HUES64 (cell line): ENCODE measurements around the gene DUSP21.
"Not testable (repeated sequence)": the region's sequence is repeated elsewhere in the genome, so short reads cannot be mapped to it uniquely, and the experiment has no call there.

Experiments used
- H3K27ac ChIP-seq: 2 replicates; pipeline ENCODE4 v1.7.0; 2013; ENCODE audit warnings: low read depth, low read length, inconsistent platforms
- H3K27me3 ChIP-seq: 2 replicates; pipeline ENCODE4 v1.6.1; 2013; ENCODE audit warnings: mild to moderate bottlenecking, low read length; ENCODE audit not compliant: insufficient read depth
- H3K36me3 ChIP-seq: 2 replicates; pipeline ENCODE4 v1.6.1; 2013; ENCODE audit warnings: mild to moderate bottlenecking, low read length; ENCODE audit not compliant: insufficient read depth
- H3K4me1 ChIP-seq: 2 replicates; pipeline ENCODE4 v1.6.1; 2013; ENCODE audit warnings: mild to moderate bottlenecking, low read length, moderate library complexity; ENCODE audit not compliant: insufficient read depth
- H3K4me3 ChIP-seq: 2 replicates; pipeline ENCODE4 v1.5.1; 2013; ENCODE audit warnings: mild to moderate bottlenecking, low read length, moderate library complexity
- H3K9ac ChIP-seq: 2 replicates; pipeline ENCODE4 v1.6.1; 2013; ENCODE audit warnings: mild to moderate bottlenecking, low read depth, low read length
- H3K9me3 ChIP-seq: 2 replicates; pipeline ENCODE4 v1.6.1; 2013; ENCODE audit warnings: low read depth, low read length; ENCODE audit not compliant: insufficient read depth
- WGBS: fragments of 150-250, 120-280 bp; methylation state at CpG from one replicate; pipeline ENCODE4 v1.1.7; 2013; ENCODE audit warnings: missing lambda C conversion rate; 5-methylcytosine and 5-hydroxymethylcytosine counted together

The DUSP21 gene

DNA sequence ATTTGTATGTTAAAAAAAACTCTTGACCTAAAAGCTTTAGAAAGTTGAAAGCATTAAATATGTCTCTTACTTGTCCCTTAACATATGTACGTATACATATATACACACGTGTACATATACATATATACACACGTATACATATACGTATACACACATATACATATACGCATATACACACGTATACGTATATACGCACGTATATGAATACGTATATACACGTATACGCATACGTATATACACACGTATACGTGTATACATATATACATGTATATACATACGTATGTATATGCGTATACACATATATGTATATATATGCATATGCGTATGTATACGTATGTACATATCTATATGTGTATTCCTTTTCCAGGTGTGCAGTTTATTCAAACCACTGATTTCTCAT, 32.9 kb downstream of the DUSP21 start:
- no peak overlapping the region for H3K9ac ChIP-seq
- H3K27me3 ChIP-seq, result no peaks in the 10 kb centered on the region
- H3K27ac ChIP-seq, result no peak overlapping the region
- H3K4me1 ChIP-seq, result no peaks in the 10 kb centered on the region
- H3K36me3 ChIP-seq, result peaks cover 3% of the 10 kb centered on the region; the same call in 1 of the 2 replicates
- no peak overlapping the region for H3K4me3 ChIP-seq
- H3K9me3 ChIP-seq, result no peaks in the 10 kb centered on the region
- 94% methylated on average over 10 of the region's 19 CpGs for WGBS

DNA sequence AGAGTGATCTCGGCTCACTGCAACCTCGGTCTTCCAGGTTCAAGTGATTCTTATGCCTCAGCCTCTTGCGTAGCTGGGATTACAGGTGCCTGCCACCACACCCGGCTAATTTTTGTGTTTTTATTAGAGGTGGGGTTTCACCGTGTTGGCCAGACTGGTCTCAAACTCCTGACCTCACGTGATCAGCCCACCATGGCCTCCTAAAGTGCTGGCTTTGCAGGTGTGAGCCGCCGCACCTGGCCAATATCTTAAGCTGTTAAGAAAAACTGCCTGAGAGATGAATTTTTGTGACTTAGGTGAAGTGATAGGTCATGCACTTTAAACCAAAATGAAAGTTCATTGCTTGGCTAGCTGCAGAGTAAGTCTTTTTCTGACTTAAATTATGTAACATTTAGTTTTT, 35.0 kb downstream of the DUSP21 start:
- H3K27me3 ChIP-seq, result no peaks in the 10 kb centered on the region
- 95% methylated on average over 8 of the region's 8 CpGs for WGBS
- peaks cover 3% of the 10 kb centered on the region; the same call in 1 of the 2 replicates for H3K36me3 ChIP-seq
- no peak overlapping the region for H3K4me3 ChIP-seq
- no peak overlapping the region for H3K9ac ChIP-seq
- no peak overlapping the region for H3K27ac ChIP-seq
- H3K9me3 ChIP-seq, result no peaks in the 10 kb centered on the region
- no peaks in the 10 kb centered on the region for H3K4me1 ChIP-seq

DNA sequence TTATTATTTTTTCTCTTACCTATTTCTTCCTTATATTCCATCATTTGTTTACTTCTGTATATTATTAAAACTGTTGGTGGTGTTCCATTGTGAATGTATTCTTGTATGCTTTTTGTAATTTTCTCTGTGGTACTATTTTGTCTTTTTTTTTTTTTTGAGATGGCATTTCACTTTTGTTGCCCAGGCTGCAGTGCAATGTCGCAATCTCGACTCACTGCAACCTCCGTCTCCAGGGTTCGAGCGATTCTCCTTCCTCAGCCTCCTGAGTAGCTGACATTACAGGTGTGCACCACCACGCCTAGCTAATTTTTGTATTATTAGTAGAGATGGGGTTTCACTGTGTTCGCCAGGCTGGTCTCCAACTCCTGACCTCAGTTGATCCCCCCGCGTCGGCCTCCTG, 37.7 kb downstream of the DUSP21 start:
- Histone ChIP-seq H3K27me3 (no peaks in the 10 kb centered on the region), H3K9me3 (no peaks in the 10 kb centered on the region), H3K4me1 (no peaks in the 10 kb centered on the region), H3K36me3 (peaks cover 3% of the 10 kb centered on the region; the same call in 1 of the 2 replicates), H3K9ac (no peak overlapping the region), H3K4me3 (no peak overlapping the region), H3K27ac (no peak overlapping the region)
- WGBS, result 94% methylated on average over 10 of the region's 10 CpGs

DNA sequence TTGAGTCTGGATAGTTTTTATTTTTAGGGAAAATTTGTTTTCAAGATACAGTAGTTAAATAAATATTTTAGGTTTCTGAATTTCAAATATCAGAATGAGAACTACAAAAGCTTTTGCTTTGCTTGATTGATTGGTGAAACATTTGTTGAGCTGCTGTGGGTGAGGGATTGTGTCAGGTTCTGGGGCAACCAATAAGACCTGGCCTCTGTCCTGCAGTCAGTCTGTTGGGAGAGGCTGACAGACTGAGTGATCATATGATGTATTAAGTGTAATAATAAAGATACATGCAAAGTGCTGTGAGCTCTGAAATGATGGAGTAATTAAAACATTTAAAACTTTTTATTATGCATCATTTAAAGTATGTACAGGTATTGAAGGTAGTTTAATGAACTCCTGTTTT, 38.8 kb downstream of the DUSP21 start:
- no peaks in the 10 kb centered on the region for H3K4me1 ChIP-seq
- H3K4me3 ChIP-seq, result no peak overlapping the region
- H3K36me3 ChIP-seq, result no peaks in the 10 kb centered on the region
- no peaks in the 10 kb centered on the region for H3K27me3 ChIP-seq
- H3K27ac ChIP-seq, result no peak overlapping the region
- no peak overlapping the region for H3K9ac ChIP-seq
- no peaks in the 10 kb centered on the region for H3K9me3 ChIP-seq

DNA sequence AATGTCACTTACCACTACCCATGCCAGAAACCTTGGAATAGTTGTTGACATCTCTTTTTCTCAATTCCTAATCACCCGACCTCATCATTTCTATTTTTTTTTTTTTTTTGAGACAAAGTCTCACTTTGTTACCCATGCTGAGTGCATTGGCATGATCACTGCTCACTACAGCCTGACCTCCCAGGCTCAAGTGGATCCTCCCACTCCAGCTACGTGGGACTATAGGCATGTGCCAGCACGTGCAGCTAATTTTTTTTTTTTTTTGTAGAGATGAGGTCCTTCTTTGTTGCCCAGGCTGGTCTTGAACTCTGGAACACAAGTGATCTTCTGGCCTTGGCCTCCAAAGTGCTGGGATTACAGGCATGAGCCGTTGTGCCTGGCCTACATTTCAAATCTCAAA, 41.1 kb downstream of the DUSP21 start:
- Histone ChIP-seq H3K9me3 (no peaks in the 10 kb centered on the region), H3K36me3 (no peaks in the 10 kb centered on the region), H3K27me3 (no peaks in the 10 kb centered on the region), H3K4me1 (no peaks in the 10 kb centered on the region), H3K4me3 (no peak overlapping the region), H3K27ac (no peak overlapping the region), H3K9ac (no peak overlapping the region)
- 88% methylated on average over 4 of the region's 4 CpGs for WGBS

DNA sequence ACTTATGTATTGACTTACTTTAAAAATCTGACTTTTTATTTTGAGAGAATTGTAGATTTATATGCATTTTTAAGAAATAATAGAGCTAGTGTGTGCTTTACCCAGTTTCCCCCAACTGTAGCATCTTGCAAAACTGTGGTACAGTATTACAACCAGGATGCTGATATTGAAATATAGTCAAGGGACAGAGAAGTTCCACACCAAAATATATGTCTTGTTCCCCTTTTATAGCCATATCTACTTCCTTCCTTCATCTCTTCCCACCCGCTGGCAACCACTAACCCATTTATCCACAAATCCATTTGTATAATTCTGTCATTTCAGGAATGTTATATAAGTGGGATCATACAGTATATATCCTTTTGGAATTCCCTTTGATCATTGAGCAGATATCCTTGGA, 46.0 kb downstream of the DUSP21 start:
- WGBS, result no CpG with 5 or more reads among the region's 1 CpG
- Histone ChIP-seq H3K4me1 (no peaks in the 10 kb centered on the region), H3K9me3 (no peaks in the 10 kb centered on the region), H3K4me3 (no peak overlapping the region), H3K9ac (no peak overlapping the region), H3K27me3 (no peaks in the 10 kb centered on the region), H3K36me3 (no peaks in the 10 kb centered on the region), H3K27ac (no peak overlapping the region)

DNA sequence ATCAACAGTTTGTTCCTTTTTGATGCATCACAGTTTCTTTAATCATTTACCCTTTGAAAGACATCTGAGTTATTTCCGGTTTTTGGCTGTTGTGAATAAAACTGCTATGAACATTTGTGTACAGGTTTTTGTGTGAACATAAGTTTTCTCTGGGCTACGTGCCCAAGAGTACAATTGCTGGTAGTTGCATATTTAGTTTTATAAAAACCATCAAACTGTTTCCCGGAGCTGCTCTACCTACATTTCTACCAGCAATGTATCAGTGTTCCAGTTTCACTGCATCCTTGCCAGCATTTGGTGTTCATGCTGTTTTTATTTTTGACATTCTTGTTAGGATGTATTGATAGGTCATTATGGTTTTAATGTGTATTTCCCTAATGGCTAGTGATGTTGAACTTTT, 46.4 kb downstream of the DUSP21 start:
- Histone ChIP-seq H3K9me3 (no peaks in the 10 kb centered on the region), H3K27ac (no peak overlapping the region), H3K27me3 (no peaks in the 10 kb centered on the region), H3K9ac (no peak overlapping the region), H3K4me3 (no peak overlapping the region), H3K4me1 (no peaks in the 10 kb centered on the region), H3K36me3 (no peaks in the 10 kb centered on the region)
- WGBS, result 92% methylated on average over 2 of the region's 3 CpGs

DNA sequence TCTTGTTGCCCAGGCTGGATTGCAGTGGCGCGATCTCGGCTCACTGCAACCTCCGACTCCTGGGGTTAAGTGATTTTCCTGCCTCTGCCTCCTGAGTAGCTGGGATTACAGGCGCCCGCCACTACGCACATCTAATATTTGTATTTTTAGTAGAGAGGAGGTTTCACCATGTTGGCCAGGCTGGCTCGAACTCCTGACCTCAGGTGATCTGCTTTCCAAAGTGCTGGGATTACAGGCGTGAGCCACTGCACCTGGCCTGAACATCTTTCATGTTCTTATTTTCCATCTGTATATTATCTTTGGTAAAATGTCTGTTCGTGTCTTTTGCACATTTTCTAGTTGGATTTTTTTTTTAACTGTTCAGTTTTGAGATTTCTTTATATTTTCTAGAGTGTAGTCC, 46.9 kb downstream of the DUSP21 start:
- WGBS, result 99% methylated on average over 8 of the region's 10 CpGs
- not testable (repeated sequence) for H3K27ac ChIP-seq, H3K9me3 ChIP-seq, H3K4me3 ChIP-seq, H3K27me3 ChIP-seq, H3K36me3 ChIP-seq, H3K4me1 ChIP-seq, H3K9ac ChIP-seq

DNA sequence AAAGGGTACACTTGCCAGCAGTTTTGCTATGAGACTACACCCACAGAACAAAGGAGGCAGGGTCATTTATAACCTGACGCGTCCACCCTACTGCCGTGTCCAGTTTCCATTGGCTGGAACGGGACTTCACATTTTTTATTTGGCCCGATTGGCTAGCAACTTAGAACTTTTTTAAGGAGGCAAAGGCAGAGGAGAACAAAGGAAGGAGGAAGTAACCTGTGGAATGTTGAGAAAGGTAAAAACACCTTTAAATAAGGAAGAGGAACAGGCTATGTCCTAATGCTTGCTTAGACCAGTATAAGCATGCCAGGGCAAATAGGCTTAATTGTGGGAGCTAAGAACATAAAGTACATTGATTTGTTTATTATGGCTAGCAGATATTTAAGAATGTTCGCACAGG, 47.8 kb downstream of the DUSP21 start:
- 94% methylated on average over 5 of the region's 6 CpGs for WGBS
- Histone ChIP-seq H3K36me3 (no peaks in the 10 kb centered on the region), H3K4me3 (no peak overlapping the region), H3K9me3 (no peaks in the 10 kb centered on the region), H3K4me1 (no peaks in the 10 kb centered on the region), H3K9ac (no peak overlapping the region), H3K27me3 (no peaks in the 10 kb centered on the region), H3K27ac (no peak overlapping the region)
